Loucy (cell line): ENCODE results near the gene TSPAN9.

ENCODE experiments used
- H2AFZ ChIP-seq: fragments of 200-600 bp; sonication (generic); 2 replicates; pipeline ENCODE4 v1.6.0; 2016; ENCODE audit warnings: antibody characterized with exemption, mild to moderate bottlenecking, low read length, moderate library complexity
- H3F3A ChIP-seq: fragments of 200-600 bp; 2 replicates; pipeline ENCODE4 v1.6.0; 2016; ENCODE audit warnings: antibody characterized with exemption, low read depth, mild to moderate bottlenecking
- H3K27me3 ChIP-seq: fragments of 200-600 bp; sonication (generic); 2 replicates; pipeline ENCODE4 v1.6.1; 2014; ENCODE audit warnings: low read length, mild to moderate bottlenecking; ENCODE audit not compliant: insufficient read depth, poor library complexity, severe bottlenecking
- H3K36me3 ChIP-seq: fragments of 200-600 bp; sonication (generic); 2 replicates; pipeline ENCODE4 v1.6.1; 2016; ENCODE audit warnings: low read length; ENCODE audit not compliant: insufficient read depth
- H3K4me1 ChIP-seq: fragments of 200-600 bp; sonication (generic); 2 replicates; pipeline ENCODE4 v1.5.1; 2014; ENCODE audit warnings: low read length, mild to moderate bottlenecking; ENCODE audit not compliant: insufficient read depth, poor library complexity, severe bottlenecking
- H3K4me2 ChIP-seq: fragments of 200-600 bp; sonication (generic); 2 replicates; pipeline ENCODE4 v1.6.0; 2014; ENCODE audit warnings: antibody characterized with exemption, low read length, low read depth, mild to moderate bottlenecking; ENCODE audit not compliant: poor library complexity, severe bottlenecking
- H3K4me3 ChIP-seq: fragments of 200-600 bp; sonication (generic); 2 replicates; pipeline ENCODE4 v1.5.1; 2014; ENCODE audit warnings: low read length, mild to moderate bottlenecking, mixed read lengths; ENCODE audit not compliant: poor library complexity, severe bottlenecking
- H3K79me2 ChIP-seq: fragments of 200-600 bp; sonication (generic); 2 replicates; pipeline ENCODE4 v1.6.1; 2014; ENCODE audit warnings: low read length; ENCODE audit not compliant: insufficient read depth
- H3K9ac ChIP-seq: fragments of 200-600 bp; sonication (generic); 2 replicates; pipeline ENCODE4 v1.6.0; 2014; ENCODE audit warnings: mild to moderate bottlenecking, low read depth, low read length, moderate library complexity; ENCODE audit not compliant: poor library complexity, severe bottlenecking
- H3K9me2 ChIP-seq: fragments of 200-600 bp; sonication (generic); replicated peaks from 2 replicates; pipeline ENCODE4 v1.6.1; 2016; ENCODE audit warnings: low read depth, low read length, mixed read lengths
- H3K9me3 ChIP-seq: fragments of 200-600 bp; sonication (generic); 2 replicates; pipeline ENCODE4 v1.6.1; 2014; ENCODE audit warnings: mild to moderate bottlenecking, antibody characterized with exemption, low read length, low read depth; ENCODE audit not compliant: insufficient read depth
- H4K20me1 ChIP-seq: fragments of 200-600 bp; sonication (generic); 2 replicates; pipeline ENCODE4 v1.6.0; 2014; ENCODE audit warnings: antibody characterized with exemption, low read length, mild to moderate bottlenecking; ENCODE audit not compliant: insufficient read depth, poor library complexity, severe bottlenecking
- EZH2phosphoT487 ChIP-seq: fragments of 200-600 bp; IDR thresholded peaks from 2 replicates; pipeline ENCODE4 v1.6.1; 2018; ENCODE audit warnings: antibody characterized with exemption, mild to moderate bottlenecking, moderate library complexity, borderline replicate concordance
- TF ChIP-seq, protein P1 (sequence below): fragments of 200-600 bp; sonication (generic); conservative IDR thresholded peaks from 2 replicates; pipeline ENCODE4 v1.5.1; 2014; ENCODE audit warnings: mild to moderate bottlenecking, antibody characterized with exemption, low read length

The TSPAN9 gene

DNA sequence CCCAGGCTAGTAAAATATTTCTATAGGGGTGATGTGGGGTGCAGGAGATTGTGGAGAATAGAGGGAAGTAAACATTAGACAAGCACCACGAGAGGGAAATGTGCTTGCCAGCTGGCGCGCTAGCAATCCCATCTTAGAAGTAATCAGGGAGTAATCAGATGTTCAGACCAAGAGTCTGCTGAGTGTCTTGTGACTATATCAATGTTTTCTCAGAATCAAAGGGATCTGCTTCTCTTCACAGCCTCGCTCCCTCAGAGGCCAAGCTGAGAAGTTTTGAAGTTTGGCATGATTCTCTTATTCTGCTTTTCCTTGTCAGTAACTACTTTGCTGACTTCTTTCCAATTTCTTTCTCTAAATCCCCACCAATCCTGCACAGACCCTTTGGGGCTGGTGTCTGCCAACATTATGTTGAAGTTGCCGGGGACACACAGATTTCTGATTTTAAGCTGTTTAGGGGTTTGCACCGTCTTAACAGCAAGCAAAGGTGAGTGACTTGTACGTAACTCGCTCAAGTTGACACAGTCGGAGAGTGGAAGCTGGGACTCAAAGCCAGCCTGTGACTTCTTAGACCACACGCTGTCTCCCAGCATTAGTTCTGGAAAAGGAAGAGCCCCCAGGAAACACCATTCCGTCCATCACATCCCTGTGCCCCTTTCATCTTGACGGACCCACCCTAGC lies 22.0 kb upstream of the TSPAN9 start:
- no peak overlapping the region for H3K9ac ChIP-seq
- no peak overlapping the region for H2AFZ ChIP-seq
- H3K4me1 ChIP-seq: no peaks in the 10 kb centered on the region
- H4K20me1 ChIP-seq: no peaks in the 10 kb centered on the region
- no peaks in the 10 kb centered on the region for H3K9me3 ChIP-seq
- no peak overlapping the region for H3K4me3 ChIP-seq
- H3K27me3 ChIP-seq: no peaks in the 10 kb centered on the region
- TF ChIP-seq, protein P1, sequence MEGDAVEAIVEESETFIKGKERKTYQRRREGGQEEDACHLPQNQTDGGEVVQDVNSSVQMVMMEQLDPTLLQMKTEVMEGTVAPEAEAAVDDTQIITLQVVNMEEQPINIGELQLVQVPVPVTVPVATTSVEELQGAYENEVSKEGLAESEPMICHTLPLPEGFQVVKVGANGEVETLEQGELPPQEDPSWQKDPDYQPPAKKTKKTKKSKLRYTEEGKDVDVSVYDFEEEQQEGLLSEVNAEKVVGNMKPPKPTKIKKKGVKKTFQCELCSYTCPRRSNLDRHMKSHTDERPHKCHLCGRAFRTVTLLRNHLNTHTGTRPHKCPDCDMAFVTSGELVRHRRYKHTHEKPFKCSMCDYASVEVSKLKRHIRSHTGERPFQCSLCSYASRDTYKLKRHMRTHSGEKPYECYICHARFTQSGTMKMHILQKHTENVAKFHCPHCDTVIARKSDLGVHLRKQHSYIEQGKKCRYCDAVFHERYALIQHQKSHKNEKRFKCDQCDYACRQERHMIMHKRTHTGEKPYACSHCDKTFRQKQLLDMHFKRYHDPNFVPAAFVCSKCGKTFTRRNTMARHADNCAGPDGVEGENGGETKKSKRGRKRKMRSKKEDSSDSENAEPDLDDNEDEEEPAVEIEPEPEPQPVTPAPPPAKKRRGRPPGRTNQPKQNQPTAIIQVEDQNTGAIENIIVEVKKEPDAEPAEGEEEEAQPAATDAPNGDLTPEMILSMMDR: no peak
- no peak for TF ChIP-seq EZH2phosphoT487
- H3K79me2 ChIP-seq: no peaks in the 10 kb centered on the region
- H3K9me2 ChIP-seq: no peaks in the 10 kb centered on the region
- H3K36me3 ChIP-seq: no peaks in the 10 kb centered on the region
- H3K4me2 ChIP-seq: no peak overlapping the region
- H3F3A ChIP-seq: no peaks in the 10 kb centered on the region

DNA sequence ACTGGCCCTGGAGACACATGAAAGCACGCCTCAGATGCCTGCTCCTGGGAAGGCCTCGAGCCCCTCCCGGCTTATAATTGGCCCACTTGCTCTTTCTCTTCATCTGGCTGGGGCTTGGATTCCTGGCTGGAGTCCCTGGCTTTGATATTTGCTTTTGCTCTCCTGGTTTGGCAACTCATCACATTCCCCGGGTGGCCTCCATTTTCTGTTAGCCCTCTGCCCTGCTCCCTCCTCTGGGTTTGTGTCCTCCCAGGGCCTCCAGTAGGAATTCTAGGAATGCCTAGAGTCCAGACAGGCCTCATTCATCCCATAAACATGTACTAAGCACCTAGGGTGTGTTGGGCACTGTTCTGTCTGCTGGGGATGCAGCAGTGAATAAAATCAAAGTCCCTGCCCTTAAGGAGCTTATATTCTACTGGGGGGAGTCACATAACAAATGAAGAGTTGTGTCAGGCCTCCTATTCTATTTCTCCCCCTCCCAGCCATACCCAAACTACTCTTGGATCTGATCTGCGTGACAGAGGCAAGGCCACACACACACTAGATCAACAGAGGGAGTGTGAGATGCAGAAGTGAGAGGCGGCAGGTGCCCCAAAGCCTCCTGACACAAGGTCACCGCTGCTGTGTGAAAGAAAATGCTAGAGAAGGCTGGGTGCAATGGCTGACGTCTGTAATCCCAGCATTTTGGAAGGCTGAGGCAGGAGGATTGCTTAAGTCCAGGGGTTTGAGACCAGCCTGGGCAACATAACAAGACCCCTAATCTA lies 21.3 kb upstream of the TSPAN9 start:
- Histone ChIP-seq H3K4me3 (no peak overlapping the region), H2AFZ (no peak overlapping the region), H3K9me3 (no peaks in the 10 kb centered on the region), H3K4me2 (no peak overlapping the region), H3K27me3 (no peaks in the 10 kb centered on the region), H3K4me1 (no peaks in the 10 kb centered on the region), H3K36me3 (no peaks in the 10 kb centered on the region), H3F3A (no peaks in the 10 kb centered on the region), H3K79me2 (no peaks in the 10 kb centered on the region), H4K20me1 (no peaks in the 10 kb centered on the region), H3K9me2 (no peaks in the 10 kb centered on the region), H3K9ac (no peak overlapping the region)
- TF ChIP-seq, protein P1: no peak
- TF ChIP-seq EZH2phosphoT487: no peak

DNA sequence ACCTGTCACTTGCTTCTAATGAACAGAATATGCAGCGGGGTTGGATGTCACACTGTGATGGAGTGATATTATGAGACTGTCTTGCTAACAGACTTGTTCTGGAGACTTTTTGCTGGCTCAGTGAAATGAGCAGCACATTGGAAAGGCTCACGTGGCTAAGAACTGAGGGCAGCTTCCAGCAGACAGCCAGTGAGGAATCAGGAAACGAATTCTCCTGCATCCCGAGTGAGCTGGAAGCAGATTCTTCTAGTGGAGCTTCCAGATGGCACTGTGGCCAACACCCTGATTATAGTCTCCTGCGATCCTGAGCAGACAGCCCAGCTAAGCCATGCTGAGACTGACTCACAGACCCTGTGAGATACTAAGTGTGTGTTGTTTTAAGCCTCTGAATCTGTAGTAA lies 16.1 kb upstream of the TSPAN9 start:
- H3K4me3 ChIP-seq: no peak overlapping the region
- no peaks in the 10 kb centered on the region for H3K79me2 ChIP-seq
- H3K9ac ChIP-seq: no peak overlapping the region
- no peaks in the 10 kb centered on the region for H3K36me3 ChIP-seq
- no peaks in the 10 kb centered on the region for H4K20me1 ChIP-seq
- no peaks in the 10 kb centered on the region for H3K4me1 ChIP-seq
- no peak overlapping the region for H3K4me2 ChIP-seq
- H3K27me3 ChIP-seq: no peaks in the 10 kb centered on the region
- H3K9me2 ChIP-seq: no peaks in the 10 kb centered on the region
- TF ChIP-seq, protein P1: no peak
- no peak for TF ChIP-seq EZH2phosphoT487
- H3K9me3 ChIP-seq: no peaks in the 10 kb centered on the region
- no peaks in the 10 kb centered on the region for H3F3A ChIP-seq
- no peak overlapping the region for H2AFZ ChIP-seq
